HuH-7 (cell line): Measurements from ENCODE around the gene NKD1.

Source experiments
- DNase-seq: peaks from one replicate; pipeline ENCODE4 v3.0.0; 2011; ENCODE audit warnings: low spot score

The NKD1 gene

GRCh38 chr16:50645563-50646220 is 97.5 kb downstream of the NKD1 start:
- DNase-seq: no peak

GRCh38 chr16:50646345-50646744 is 98.1 kb downstream of the NKD1 start:
- DNase-seq: no peak

- no peak for DNase-seq
These were observed 103.7 kb downstream of the NKD1 start for GRCh38 chr16:50651835-50652438.

GRCh38 chr16:50652836-50653425 is 104.7 kb downstream of the NKD1 start:
- no peak for DNase-seq

- DNase-seq: peak; percentile 23
These were observed 105.7 kb downstream of the NKD1 start for GRCh38 chr16:50653633-50654519.

GRCh38 chr16:50655558-50656055 is 107.4 kb downstream of the NKD1 start:
- no peak for DNase-seq

GRCh38 chr16:50657241-50657640 is 109.0 kb downstream of the NKD1 start:
- DNase-seq: no peak

GRCh38 chr16:50659806-50660205 is 111.6 kb downstream of the NKD1 start:
- no peak for DNase-seq

GRCh38 chr16:50662306-50662940 is 114.2 kb downstream of the NKD1 start:
- DNase-seq: no peak

GRCh38 chr16:50664270-50664669 is 116.1 kb downstream of the NKD1 start:
- DNase-seq: no peak

GRCh38 chr16:50665128-50665878 is 117.1 kb downstream of the NKD1 start:
- DNase-seq: peak; percentile 63

- no peak for DNase-seq
These were observed 118.7 kb downstream of the NKD1 start for GRCh38 chr16:50666658-50667496.

GRCh38 chr16:50667497-50668367 is 119.5 kb downstream of the NKD1 start:
- DNase-seq: no peak

- DNase-seq: no peak
These were observed 120.3 kb downstream of the NKD1 start for GRCh38 chr16:50668368-50669008.

- no peak for DNase-seq
These were observed 121.5 kb downstream of the NKD1 start for GRCh38 chr16:50669741-50670140.

GRCh38 chr16:50670476-50670875 is 122.3 kb downstream of the NKD1 start:
- no peak for DNase-seq

- peak; percentile 39 for DNase-seq
These were observed 123.6 kb downstream of the NKD1 start for GRCh38 chr16:50671644-50672260.
